ENCODE data around the gene TFDP2. TPM values are rescaled to one million over a fixed set of nuclear protein-coding genes. Genes with fewer than 3 reads are reported as not detected.
"Not testable (repeated sequence)": the region's sequence is repeated elsewhere in the genome, so short reads cannot be mapped to it uniquely, and the experiment has no call there.

TFDP2 gene
- total RNA-seq, 2 experiments from 2014 or later: 99.9 to 169 TPM

- no peak overlapping the region for H3K4me2 ChIP-seq (ENCODE audit: low read length)
- H2AFZ ChIP-seq (ENCODE audit: low read length): no peak overlapping the region
- intact Hi-C loops (cut with micrococcal nuclease; ENCODE audit: unreplicated experiment): no loop called here
- no peaks in the 10 kb centered on the region for H3K9me2 ChIP-seq (ENCODE audit: insufficient read depth, low read length)
- no peak overlapping the region for H3K27ac ChIP-seq (ENCODE audit: low read depth, low read length, poor library complexity, severe bottlenecking)
- 0 out of 2 replicates have a peak, but pooled peaks cover 3% of the 10 kb centered on the region for H3K79me2 ChIP-seq (ENCODE audit: insufficient read depth, low read depth, low read length)
- H4K20me1 ChIP-seq (ENCODE audit: insufficient read depth, low read length): no peaks in the 10 kb centered on the region
- BruUV-seq (replicated peaks): no TSS peak
- no peak for TF ChIP-seq EZH2phosphoT487 (IDR thresholded peaks at IDR 0.05; ENCODE audit: borderline replicate concordance, low read depth, low read length)
- TF ChIP-seq CTCF (conservative IDR thresholded peaks at IDR 0.05; ENCODE audit: low read length): no peak
- peaks cover 93% of the 10 kb centered on the region for H3K36me3 ChIP-seq (ENCODE audit: insufficient read depth, low read length)
- no peaks in the 10 kb centered on the region for H3K4me1 ChIP-seq (ENCODE audit: insufficient read depth, low read length, poor library complexity, severe bottlenecking)
- H3K9me3 ChIP-seq (ENCODE audit: low read length): no peaks in the 10 kb centered on the region
- no peak overlapping the region for H3K4me3 ChIP-seq (ENCODE audit: low read depth, low read length, poor library complexity, severe bottlenecking)
- no peak for DNase-seq (ENCODE audit: low spot score)
- POLR2A ChIA-PET: no interaction called here
- CTCF ChIA-PET (ENCODE audit: unreplicated experiment): no interaction called here
Measured at GRCh38 chr3:141979050-141979671, 170.2 kb downstream of the TFDP2 start.

GRCh38 chr3:141974777-141975176, 174.6 kb downstream of the TFDP2 start:
- H3K9me2 ChIP-seq (ENCODE audit: insufficient read depth, low read length); BruUV-seq (replicated peaks); H3K27ac ChIP-seq (ENCODE audit: low read depth, low read length, poor library complexity, severe bottlenecking); H4K20me1 ChIP-seq (ENCODE audit: insufficient read depth, low read length); H3K79me2 ChIP-seq (ENCODE audit: insufficient read depth, low read depth, low read length); H3K4me1 ChIP-seq (ENCODE audit: insufficient read depth, low read length, poor library complexity, severe bottlenecking); H2AFZ ChIP-seq (ENCODE audit: low read length); DNase-seq (ENCODE audit: low spot score); CTCF ChIA-PET (ENCODE audit: unreplicated experiment); H3K9me3 ChIP-seq (ENCODE audit: low read length); intact Hi-C loops (cut with micrococcal nuclease; ENCODE audit: unreplicated experiment); H3K4me2 ChIP-seq (ENCODE audit: low read length); H3K4me3 ChIP-seq (ENCODE audit: low read depth, low read length, poor library complexity, severe bottlenecking): not testable (repeated sequence)
- peaks cover 95% of the 10 kb centered on the region for H3K36me3 ChIP-seq (ENCODE audit: insufficient read depth, low read length)
- POLR2A ChIA-PET: interaction anchor here (0.6 to 0.7 kb wide), 3 partner anchors 39 to 1245 kb away, joined by 3 to 4 read pairs (median 3); no protein-coding TSS in a partner anchor

- Histone ChIP-seq H3K9me2 (ENCODE audit: insufficient read depth, low read length) (no peaks in the 10 kb centered on the region), H3K27ac (ENCODE audit: low read depth, low read length, poor library complexity, severe bottlenecking) (no peak overlapping the region), H3K4me2 (ENCODE audit: low read length) (no peak overlapping the region), H3K4me1 (ENCODE audit: insufficient read depth, low read length, poor library complexity, severe bottlenecking) (no peaks in the 10 kb centered on the region), H3K36me3 (ENCODE audit: insufficient read depth, low read length) (peaks cover 86% of the 10 kb centered on the region), H3K9me3 (ENCODE audit: low read length) (no peaks in the 10 kb centered on the region), H4K20me1 (ENCODE audit: insufficient read depth, low read length) (no peaks in the 10 kb centered on the region), H3K79me2 (ENCODE audit: insufficient read depth, low read depth, low read length) (0 out of 2 replicates have a peak, but pooled peaks cover 6% of the 10 kb centered on the region), H3K4me3 (ENCODE audit: low read depth, low read length, poor library complexity, severe bottlenecking) (no peak overlapping the region), H2AFZ (ENCODE audit: low read length) (no peak overlapping the region)
- POLR2A ChIA-PET: interaction anchor here (0.6 kb wide), 2 partner anchors 8 to 127 kb away, joined by 3 read pairs; no protein-coding TSS in a partner anchor
- no TSS peak for BruUV-seq (replicated peaks)
- intact Hi-C loops (cut with micrococcal nuclease; ENCODE audit: unreplicated experiment): no loop called here
- TF ChIP-seq EZH2phosphoT487 (IDR thresholded peaks at IDR 0.05; ENCODE audit: borderline replicate concordance, low read depth, low read length) (no peak), CTCF (conservative IDR thresholded peaks at IDR 0.05; ENCODE audit: low read length) (no peak)
- CTCF ChIA-PET (ENCODE audit: unreplicated experiment): no interaction called here
- DNase-seq (ENCODE audit: low spot score): no peak
Measured at GRCh38 chr3:141972399-141972798, 176.9 kb downstream of the TFDP2 start.
